AG10803 (cell line): ENCODE results near the gene PARM1.

ENCODE experiments used
- DNase-seq: peaks from one replicate; pipeline ENCODE4 v3.0.0; 2010; ENCODE audit warnings: low read depth
- H3K4me3 ChIP-seq: 2 replicates; pipeline ENCODE4 v1.5.1; 2011; ENCODE audit warnings: mild to moderate bottlenecking, low read length, control low read depth
- TF ChIP-seq, protein P1 (sequence below): conservative IDR thresholded peaks from 2 replicates; pipeline ENCODE4 v1.5.1; 2011; ENCODE audit warnings: mild to moderate bottlenecking, low read length, control low read depth, inconsistent platforms

Gene PARM1

GRCh38 chr4:74999714-75000309, 66.9 kb downstream of the PARM1 start:
- TF ChIP-seq, protein P1, sequence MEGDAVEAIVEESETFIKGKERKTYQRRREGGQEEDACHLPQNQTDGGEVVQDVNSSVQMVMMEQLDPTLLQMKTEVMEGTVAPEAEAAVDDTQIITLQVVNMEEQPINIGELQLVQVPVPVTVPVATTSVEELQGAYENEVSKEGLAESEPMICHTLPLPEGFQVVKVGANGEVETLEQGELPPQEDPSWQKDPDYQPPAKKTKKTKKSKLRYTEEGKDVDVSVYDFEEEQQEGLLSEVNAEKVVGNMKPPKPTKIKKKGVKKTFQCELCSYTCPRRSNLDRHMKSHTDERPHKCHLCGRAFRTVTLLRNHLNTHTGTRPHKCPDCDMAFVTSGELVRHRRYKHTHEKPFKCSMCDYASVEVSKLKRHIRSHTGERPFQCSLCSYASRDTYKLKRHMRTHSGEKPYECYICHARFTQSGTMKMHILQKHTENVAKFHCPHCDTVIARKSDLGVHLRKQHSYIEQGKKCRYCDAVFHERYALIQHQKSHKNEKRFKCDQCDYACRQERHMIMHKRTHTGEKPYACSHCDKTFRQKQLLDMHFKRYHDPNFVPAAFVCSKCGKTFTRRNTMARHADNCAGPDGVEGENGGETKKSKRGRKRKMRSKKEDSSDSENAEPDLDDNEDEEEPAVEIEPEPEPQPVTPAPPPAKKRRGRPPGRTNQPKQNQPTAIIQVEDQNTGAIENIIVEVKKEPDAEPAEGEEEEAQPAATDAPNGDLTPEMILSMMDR = no peak
- H3K4me3 ChIP-seq = no peak overlapping the region
- no peak for DNase-seq

DNA sequence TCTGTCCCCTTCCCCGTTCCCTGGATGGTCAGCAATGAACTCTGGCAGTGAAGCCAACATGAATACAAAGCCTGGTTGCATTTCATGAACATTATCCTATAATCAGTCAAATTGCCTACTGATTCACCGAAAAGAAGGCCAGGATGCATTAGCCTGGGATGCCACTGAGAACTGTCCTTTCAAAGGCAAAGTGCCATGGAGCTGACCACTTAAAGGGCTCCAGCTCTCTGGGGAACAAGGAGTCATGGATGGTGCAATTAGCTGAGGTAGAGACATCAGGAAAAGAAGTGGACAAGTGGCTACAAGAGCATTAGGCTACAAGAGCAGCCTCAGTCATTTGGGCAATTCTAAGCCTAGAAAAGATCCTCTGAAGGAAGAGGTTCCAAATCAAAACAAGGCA, 69.0 kb downstream of the PARM1 start:
- no peak for DNase-seq
- H3K4me3 ChIP-seq = no peak overlapping the region
- TF ChIP-seq, protein P1 = no peak

DNA sequence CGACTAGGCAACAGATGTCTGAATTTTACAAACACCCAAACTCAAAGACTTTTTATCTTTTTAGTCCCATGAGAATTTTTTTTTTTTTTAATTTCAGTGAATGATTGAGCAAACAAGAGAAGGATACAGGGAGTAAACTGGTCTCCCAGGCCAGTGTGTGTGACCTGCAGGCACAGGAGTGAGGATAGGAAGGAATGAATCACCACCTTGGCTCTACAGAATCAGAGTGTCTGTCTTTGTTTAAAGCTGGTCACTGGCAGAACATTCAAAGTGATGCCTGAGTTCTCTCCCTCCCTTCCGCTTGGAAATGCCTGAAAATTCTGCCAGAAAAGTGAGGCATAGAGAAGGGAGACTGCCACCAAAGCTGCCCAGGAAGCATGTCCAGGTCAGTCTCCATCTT, 69.5 kb downstream of the PARM1 start:
- H3K4me3 ChIP-seq = no peak overlapping the region
- TF ChIP-seq, protein P1 = no peak
- no peak for DNase-seq

DNA sequence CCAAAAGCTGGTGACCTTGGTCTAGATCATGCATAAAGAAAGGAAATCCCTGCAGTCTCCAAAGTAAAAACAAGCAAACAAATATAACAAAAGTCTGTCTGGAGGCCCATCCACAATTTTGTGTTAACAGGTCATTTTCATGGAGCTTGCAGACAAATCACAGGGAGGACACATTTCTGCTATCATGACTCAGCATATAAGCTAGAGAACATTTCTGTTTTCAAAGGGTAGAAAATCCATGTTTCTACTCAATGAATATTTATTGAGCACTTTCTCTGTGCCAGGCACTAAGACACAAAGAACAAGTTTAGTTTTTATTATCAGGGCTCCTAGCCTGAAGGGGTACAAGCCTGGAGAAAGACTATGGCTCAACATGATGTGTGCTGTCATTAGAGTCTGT, 71.1 kb downstream of the PARM1 start:
- DNase-seq = no peak
- no peak overlapping the region for H3K4me3 ChIP-seq
- TF ChIP-seq, protein P1 = no peak

DNA sequence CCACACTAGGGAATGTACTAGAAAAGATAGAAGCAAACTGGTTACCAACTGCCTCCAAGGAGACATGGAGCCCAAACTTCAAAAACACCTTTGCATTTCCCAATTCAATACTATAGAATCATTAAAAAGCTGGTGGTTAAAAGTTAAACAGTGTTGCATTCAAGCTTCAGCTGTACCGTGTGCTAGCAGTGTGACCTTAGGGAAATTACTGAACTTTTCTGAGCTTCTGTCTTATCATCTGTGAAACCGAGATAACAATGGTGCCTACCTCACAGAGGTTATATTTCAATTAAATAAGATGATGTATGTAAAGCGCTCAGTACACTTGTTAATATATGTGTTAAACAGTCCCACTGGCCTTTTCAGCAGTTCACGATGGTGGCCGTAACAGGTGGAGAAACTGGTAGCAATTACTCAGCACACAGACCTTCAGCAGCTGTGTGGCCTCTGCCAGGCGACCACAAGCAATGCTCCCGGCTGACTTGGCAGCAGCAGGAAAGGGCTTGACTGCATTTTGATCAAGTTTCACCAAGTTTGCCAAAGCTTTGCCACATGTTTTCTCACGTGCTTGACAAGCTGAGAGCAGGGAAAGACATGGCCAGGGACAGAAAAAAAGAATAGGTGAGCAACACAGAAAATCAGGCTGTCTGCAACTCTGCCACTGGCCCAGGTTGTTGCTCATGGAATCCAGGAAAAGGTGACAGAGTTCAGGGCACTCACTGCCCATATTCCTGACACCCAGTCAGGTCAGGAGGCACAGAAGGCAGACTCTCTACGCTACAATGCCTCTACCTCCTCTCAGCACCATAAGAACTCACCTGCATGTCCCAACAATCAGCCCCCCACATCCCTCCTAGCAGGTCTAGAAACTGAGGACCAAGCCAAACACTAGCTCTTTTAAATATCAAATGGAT, 72.1 kb downstream of the PARM1 start:
- DNase-seq = no peak
- TF ChIP-seq, protein P1 = no peak
- no peak overlapping the region for H3K4me3 ChIP-seq

- H3K4me3 ChIP-seq = no peak overlapping the region
- TF ChIP-seq, protein P1 = no peak
- DNase-seq = no peak
These were observed 72.8 kb downstream of the PARM1 start for GRCh38 chr4:75005727-75006126.

GRCh38 chr4:75007891-75008290, 75.0 kb downstream of the PARM1 start:
- TF ChIP-seq, protein P1 = no peak
- no peak for DNase-seq
- no peak overlapping the region for H3K4me3 ChIP-seq
